ENCODE data around the gene LIPG.
"Not testable (repeated sequence)": the region's sequence is repeated elsewhere in the genome, so short reads cannot be mapped to it uniquely, and the experiment has no call there.

GRCh38 chr18:49579583-49579982 lies 17.7 kb downstream of the LIPG start:
- TF ChIP-seq CTCF, POLR2A (IDR thresholded peaks at IDR 0.05): not testable (repeated sequence)
